Measurements from ENCODE around the gene PTPA. TPM values are rescaled to one million over a fixed set of nuclear protein-coding genes. Genes with fewer than 3 reads are reported as not detected.
"Not testable (repeated sequence)": the region's sequence is repeated elsewhere in the genome, so short reads cannot be mapped to it uniquely, and the experiment has no call there.

PTPA gene
- total RNA-seq, 1 donor from 2014 or later: 126 TPM

DNA sequence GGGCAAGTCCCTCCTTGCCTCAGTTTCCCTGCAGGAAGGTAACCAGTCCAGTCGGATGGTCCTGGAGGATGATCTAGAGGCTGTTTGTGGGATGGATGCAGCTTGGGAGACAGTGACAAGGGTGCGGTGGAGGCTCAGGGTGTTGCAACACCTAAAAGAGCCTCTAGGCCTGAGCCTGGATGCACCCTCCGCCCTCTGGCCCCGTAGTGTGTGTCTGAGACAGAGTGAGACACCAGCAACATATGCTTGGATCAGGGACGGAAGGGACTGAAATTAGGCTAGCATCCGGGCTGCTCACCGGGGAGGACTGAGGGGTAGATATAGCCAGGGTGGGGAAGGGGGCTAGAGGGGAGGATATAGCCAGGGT lies 1.7 kb upstream of the PTPA start:
- no peak for DNase-seq (ENCODE audit: low spot score)

DNA sequence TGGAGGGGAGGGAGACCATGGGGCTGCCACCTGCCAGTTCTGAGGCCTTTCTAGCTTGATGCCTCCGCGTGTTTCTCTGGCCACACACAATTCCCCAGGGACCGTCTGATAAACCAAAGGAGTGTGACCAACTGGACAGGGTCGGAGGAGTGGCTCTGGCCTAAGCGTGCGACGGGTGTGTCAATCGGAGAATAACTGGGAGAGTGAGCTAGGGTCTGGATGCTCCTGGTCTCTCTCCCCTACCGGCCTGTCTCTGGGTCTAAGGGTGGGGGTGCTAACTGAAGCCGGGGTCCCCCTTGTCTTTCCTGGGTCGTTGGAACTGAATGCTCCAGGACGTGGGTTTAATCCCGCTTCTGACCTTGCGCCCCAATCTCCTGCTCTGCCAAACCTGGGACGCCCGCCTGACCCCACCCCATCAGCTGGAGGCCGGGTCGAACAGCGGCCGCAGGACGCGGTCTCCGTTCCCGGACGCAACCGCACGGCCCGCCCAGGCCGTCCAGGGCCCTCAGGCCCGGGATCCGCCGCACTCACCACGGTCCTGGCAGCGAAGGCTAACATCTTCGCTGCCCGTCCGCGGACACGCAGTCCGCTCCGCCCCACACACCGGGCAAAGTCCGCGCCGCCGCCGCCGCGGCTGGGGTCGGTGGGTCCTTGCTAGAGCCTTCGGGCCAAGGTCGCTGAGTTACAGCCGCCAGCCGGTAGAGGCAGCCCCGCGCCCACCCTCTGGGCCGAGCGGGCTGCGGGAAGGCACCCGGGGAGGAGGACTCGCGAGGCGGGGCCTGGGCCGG lies 1.1 kb upstream of the PTPA start:
- peak; percentile 16 for DNase-seq (ENCODE audit: low spot score)

DNA sequence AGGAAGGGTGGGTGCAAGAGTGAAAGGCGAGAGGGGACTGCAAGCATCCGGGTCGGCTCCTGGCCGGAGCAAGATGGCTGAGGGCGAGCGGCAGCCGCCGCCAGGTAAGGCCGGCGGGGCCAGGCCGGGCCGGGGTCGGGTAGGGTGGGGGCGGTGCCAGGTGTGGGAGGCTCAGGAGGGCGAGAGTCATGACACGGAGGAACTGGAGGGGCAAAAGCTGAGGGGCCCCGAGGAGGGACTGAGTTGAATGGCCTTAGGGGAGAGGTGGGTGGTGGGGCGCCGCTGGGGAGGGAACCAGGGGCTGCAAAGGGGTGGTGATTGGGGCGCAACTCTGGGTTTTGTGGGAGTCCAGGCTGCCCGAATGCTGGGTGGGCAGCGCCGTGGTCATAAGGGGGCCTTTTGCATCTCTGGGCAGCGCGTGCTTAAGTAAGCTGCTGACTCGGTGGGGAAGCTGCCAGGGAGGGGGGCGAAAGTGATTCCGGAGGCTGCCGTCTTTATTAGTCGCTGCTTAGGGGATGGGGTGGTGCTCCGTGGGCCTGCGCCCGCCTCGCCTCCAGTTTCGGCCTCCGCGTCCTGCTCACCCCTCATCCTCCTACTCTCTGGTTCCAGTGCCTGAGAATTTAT lies 425 bp downstream of the PTPA start:
- DNase-seq (ENCODE audit: low spot score): no peak

DNA sequence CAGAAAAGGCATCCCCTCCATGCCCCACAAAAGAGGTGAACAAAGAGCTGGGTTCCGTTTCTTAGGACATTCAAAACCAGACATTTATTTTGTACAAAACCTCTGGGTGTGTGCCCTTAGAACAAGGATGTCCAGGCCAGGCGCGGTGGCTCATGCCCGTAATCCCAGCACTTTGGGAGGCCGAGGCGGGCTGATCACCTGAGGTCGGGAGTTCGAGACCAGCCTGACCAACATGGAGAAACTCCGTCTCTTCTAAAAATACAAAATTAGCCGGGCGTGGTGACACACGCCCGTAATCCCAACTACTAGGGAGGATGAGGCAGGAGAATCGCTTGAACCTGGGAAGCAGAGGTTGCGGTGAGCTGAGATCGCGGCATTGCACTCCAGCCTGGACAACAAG lies 1.3 kb downstream of the PTPA start:
- not testable (repeated sequence) for DNase-seq (ENCODE audit: low spot score)

DNA sequence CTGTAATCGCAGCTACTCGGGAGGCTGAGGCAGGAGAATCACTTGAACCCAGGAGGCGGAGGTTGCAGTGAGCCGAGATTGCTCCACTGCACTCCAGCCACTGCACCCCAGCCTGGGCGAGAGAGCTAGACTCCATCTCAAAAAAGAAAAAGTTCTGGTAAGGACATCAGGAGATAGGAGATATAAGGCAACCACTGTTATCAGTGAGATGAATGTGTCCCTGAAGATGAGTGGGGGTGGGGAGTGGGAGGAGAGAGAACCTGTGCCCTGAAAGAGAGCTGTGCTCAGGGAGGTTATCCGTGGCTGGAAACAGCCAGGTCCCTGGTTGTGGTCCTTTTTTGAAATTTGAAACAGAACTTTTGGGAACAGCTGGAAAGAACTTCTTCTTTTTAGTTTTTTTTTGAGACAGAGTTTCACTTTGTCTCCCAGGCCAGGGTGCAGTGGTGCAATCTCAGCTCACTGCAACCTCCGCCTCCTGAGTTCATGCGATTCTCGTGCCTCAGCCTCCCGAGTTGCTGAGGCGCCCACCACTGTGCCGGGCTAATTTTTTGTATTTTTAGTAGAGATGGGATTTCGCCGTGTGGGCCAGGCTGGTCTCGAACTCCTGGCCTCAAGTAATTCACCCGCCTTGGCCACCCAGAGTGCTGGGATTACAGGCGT lies 2.6 kb downstream of the PTPA start:
- no peak for DNase-seq (ENCODE audit: low spot score)

DNA sequence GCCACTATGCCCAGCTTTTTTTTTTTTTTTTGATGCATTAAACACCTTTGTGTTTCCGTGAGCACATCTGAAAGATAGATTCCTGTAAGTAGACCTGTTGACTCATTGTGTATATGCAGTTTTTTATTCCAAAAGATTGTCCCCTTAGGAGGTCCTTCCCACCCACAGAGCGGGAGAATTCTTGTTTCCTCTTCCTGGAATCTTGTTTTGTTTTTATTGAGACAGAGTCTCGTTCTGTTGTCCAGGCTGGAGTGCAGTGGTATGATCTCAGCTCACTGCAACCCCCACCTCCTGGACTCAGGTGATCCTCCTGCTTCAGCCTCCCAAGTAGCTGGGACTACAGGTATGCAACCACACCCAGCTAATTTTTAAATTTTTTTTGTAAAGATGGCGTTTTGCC lies 7.6 kb downstream of the PTPA start:
- no peak for DNase-seq (ENCODE audit: low spot score)

DNA sequence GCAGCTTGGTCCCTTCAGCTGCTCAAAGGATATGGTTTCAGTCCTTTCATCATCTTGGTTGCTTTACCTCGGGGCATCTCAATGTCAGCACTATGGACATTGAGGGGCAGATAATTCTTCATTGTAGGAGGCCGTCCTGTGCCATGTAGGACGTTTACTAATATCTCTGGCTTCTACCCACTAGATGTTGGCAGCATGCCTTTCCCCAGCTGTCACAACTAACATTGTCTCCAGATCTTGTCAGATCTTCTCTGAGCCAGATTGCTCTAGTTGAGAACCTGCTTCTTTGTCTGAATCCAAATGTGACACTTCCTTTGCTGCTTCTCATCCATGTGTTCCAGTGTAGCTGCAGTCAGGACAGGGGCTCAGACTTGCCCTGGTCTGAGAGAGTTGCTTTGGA lies 10.3 kb downstream of the PTPA start:
- no peak for DNase-seq (ENCODE audit: low spot score)

DNA sequence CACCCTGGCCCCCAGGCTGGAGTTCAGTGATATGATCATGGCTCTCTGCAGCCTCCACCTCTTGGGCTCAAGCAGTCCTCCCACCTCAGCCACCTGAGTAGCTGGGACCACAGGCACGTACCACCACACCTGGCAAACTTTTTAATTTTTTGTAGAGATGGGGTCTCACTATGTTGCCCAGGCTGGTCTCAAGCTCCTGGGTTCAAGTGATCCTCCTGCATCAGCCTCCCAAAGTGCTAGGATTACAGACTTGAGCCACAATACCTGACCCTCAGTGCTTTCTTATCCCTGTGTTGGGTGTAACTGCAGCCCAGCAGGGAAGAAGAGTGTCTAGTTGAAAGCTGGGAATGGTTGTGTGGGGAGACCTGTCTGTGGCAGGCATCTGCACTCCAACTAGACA lies 10.9 kb downstream of the PTPA start:
- DNase-seq (ENCODE audit: low spot score): no peak

DNA sequence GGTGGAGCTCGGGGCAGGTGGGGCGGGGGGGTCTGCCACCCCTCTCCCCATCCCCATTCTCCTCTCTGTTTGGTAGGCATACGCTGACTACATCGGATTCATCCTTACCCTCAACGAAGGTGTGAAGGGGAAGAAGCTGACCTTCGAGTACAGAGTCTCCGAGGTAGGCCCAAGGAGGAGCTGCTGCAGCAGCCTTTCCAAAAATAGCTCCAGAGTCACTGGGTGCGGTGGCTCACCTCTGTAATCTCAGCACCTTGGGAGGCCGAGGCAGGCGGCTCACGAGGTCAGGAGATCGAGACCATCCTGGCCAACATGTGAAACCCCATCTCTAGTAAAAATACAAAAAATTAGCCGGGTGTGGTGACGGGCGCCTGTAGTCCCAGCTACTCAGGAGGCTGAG lies 11.8 kb downstream of the PTPA start:
- DNase-seq (ENCODE audit: low spot score): not testable (repeated sequence)

DNA sequence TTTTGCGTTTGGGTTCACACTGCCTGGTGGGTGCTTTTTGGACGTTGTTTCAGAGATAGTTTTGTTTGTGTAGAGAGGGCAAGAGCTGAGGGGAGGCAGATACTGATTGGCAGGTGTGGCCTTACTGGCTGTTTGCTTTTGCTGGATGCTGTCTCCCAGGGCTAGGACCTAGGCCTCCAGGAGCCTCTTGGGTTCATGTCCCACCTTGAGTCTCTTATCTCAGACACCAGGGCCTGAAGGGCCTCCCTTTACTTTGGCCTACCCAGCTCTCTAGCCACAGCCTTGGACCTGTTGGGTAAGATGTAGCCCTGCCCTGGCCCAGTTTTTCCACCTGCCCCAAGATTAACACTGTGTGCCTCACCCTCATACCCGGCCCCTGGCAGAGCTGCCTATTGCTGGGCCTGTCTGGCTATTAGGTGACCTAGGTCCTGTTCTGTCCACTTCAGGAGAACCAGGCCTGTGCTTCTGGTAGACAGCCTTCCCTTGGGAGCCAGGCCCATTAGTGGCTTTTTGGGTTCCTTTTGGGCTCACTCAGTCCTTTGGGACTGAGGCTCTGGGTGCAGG lies 13.4 kb downstream of the PTPA start:
- DNase-seq (ENCODE audit: low spot score): no peak

DNA sequence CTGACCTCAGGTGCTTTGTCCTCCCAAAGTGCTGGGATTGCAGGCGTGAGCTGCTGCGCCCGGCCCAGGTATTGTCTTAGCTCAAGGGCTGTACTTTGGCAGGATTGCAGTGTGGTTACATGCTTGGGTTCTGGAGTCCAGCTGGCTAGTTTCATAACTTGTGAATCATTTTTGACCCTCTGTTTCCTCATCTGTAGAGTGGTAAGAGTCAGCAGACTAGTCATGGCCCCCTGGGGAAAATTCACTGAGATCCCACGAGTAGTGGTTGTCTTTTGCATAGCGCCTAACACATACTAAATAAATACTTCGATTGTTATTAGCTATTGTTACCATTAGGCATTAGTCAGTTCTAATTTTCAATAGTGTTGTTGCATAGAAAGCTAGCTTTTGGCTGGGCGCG lies 14.3 kb downstream of the PTPA start:
- no peak for DNase-seq (ENCODE audit: low spot score)

DNA sequence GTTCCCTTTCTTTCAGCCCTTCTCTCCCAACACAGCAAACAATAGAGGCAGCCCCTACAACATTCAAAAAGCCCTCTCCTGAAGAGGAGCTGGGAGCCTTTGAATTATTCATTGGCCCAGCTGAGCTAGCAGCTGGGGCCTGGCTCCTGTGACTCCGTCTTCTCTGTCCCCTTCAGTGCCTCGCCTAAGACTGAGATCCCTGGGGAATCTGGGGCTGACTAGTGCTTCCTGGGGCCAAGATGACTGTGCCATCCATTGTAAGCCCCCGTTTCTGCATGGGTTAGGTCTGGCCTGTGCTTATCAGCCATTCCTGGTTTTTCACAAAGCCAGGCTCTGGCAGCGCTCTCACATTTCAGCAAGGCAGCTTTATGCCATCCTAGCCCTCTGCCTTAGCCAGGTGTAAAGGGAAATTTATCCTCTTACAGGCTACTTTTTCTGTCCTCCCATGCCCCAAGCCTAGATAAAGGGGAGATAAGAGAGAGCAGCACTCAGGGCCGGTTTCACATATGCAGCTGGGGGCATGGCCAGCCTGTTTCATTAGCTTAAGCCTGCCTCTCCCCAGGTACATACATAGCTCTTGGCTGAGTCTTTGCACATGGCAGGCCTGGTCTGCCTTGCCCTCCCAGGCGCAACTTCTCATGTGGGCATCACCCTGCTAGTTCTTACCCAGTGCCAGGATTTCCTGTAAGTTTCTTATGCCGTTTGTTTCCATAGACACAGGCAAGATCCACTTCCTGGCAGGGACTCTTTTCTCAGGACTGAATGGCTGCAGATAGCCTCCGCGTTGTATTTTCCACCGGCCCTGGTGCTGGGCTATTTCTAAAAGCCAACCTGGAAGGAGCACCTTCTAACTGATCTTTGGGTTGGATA lies 15.8 kb downstream of the PTPA start:
- DNase-seq (ENCODE audit: low spot score): no peak

DNA sequence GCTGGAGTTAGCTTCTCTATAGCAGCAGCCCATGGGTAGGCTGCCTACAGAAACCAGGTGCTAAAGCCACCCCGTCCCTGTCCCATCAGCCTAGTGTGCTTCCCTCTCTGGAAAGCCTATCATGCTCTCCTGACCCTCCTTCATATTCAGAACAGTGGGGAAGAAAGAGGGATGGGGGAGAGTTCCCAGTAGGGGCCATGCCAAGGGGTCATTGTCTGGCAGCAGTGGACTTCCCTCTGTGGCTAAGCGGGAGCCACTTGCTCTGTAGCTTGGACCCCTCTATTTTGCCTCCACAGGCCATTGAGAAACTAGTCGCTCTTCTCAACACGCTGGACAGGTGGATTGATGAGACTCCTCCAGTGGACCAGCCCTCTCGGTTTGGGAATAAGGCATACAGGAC lies 17.5 kb downstream of the PTPA start:
- DNase-seq (ENCODE audit: low spot score): no peak

DNA sequence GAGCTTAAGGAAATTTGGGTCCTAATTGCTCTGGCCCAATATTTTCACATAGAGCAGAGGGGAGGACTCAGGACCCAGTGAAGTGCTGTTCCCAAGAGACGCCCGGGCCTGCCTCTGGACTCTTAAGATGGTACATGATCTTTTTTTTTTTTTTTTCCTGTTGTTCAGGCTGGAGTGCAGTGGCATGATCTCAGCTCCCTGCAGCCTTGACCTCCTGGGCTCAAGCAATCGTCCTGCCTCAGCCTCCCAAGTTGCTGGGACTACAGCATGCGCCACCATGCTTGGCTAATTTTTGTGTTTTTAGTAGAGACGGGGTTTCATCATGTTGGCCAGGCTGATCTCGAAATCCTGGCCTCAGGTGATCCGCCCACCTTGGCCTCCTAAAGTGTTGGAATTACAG lies 19.1 kb downstream of the PTPA start:
- not testable (repeated sequence) for DNase-seq (ENCODE audit: low spot score)

DNA sequence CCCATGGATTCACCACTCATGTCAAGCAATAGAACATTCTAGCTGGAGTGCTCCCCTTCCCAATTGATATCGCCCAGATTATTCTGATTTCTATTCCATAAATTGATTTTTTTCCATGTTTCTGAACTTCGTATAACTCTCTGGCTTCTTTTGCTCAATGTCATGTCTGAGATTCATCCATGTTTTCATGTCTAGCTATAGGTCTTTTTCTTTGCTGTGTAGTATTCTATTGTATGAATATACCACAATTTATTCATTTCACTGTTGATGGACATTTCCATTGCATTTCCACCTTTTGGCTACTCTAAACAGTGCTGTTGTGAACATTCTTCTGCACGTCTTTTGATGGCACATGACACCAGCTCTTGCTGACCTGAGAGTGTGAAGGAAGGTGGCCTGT lies 19.6 kb downstream of the PTPA start:
- no peak for DNase-seq (ENCODE audit: low spot score)

DNA sequence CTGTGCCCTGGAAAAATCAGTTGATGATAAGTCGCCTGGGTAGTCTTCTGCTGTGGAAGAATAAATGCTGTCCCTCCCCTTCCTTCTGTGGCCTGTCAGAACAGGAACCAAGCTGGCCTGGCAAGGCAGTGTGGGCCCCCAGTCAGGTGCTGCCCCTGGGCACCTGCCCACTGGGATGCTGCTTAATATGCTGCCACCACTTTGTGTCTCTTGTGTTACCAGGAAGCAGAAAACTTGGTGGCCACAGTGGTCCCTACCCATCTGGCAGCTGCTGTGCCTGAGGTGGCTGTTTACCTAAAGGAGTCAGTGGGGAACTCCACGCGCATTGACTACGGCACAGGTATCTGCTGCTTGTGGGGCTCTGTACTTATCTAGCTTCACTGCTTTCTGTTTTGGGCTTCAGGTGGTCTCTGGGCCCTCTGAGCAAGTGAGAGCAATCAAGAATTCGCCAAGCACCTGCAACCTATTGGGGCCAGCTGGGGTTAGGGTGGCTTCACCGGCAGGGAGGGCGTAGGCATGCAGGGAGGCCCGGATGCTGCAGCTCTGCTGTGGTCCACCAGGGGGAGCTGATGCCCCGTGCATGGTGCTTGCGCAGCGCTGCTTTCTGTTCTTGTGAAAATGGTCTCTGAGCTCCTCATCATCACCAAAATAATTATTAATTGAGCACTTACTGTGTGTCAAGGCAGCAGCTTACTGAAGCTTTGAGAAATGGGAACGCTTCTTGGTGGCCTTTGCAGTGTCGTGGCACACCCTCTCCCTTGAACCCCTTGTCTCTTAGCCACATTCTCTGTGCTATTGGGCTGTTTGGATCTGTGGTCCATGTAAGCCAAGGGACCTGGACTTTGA lies 20.3 kb downstream of the PTPA start:
- DNase-seq (ENCODE audit: low spot score): peak; percentile 76

DNA sequence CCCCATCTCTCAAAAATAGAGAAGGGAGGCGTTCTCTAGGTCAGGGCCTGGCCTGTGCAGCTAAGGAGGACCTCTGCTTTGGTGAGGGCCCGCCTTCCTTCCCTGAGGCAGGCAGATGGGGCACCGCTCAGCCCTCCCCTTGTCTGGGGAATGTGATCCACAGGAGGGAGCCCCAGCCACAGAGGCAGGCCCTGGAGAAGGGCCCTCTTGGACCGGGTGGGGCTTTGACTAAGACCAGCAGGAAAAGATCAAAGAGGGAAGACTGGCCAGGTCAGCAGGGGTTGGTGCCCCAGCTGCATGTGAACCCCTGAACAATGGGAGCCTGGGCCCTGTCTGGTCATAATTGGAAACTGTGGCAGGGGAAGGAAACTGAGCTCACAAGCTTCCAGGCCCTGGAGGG lies 21.9 kb downstream of the PTPA start:
- no peak for DNase-seq (ENCODE audit: low spot score)

DNA sequence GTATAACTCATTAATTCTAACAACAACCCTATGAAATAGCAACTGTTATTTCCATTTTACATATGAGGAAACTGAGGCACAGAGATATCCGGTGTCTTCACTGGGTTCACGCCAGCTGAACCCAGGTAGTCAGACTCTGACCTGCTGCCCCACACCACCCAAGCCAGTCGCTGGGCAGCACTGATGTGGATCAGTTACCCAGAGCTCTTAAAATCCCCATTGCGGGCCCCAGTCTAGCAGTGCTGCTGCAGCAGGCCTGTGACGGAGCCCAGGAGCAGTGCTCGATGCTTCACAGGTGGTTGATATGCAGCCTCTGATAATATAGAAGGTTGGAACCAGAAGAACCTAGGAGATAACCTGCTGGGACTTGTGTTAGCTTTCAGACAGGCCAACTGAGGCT lies 24.3 kb downstream of the PTPA start:
- DNase-seq (ENCODE audit: low spot score): no peak

DNA sequence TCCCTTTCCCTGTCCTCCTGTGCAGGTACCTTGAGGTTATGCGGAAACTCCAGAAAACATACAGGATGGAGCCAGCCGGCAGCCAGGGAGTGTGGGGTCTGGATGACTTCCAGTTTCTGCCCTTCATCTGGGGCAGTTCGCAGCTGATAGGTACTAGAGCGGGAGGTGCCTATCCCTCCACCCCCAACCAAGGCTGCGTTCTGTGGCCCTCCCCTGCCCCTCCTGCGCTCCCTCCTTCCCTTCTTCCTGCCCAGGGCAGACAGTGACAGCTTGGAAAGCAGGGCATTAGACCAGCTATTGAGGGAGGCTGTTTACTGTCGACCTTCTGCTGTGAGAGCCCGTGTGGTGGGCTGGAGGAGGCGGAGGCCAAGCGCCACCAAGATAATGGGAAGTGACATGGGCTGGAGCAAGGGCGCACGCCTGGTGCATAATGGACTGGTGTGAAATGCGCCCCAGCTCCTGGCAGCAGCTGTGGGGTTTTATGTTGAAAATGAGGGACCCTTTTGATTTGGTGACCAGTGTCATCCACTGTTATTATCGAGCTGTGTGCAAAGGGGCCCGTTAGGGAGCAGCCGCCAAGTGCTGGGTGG lies 25.3 kb downstream of the PTPA start:
- DNase-seq (ENCODE audit: low spot score): no peak

DNA sequence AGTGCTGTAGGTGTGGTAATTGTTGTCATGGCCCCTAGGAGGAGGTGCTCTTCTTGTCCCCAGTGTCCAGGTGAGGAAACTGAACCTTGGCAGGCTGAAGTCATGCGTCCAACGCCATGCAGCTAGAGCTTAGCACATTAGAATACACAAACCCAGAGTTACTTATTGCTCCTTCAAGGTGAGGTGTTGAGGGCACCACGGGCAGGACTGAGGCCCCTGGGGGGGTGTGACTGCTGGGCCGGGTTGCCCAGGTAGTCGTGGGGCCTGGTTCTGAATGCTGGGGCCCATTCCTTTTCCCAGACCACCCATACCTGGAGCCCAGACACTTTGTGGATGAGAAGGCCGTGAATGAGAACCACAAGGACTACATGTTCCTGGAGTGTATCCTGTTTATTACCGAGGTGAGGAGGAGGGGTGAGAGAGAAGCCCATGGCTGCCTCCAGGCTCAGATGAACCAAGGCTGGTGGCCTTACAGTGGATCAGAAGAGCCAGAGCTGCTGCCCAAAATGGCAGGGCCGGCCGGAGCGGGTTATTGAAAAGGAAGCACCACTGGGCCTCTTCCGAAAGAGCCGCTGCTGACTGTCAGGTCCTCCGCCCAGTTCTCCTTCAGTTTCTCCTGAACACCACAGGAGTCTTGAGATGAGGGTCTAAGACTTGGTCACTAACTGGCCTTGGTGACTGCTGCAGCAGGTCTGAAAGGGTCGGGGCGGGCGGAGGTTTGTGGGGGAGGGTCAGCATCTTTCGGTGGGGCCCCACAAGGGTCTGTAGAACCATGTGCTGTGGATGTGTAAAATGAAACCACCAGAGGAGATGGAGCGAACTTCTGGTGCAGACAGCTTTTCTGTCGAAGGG lies 26.3 kb downstream of the PTPA start:
- no peak for DNase-seq (ENCODE audit: low spot score)
